HG02970 (cell line): ENCODE measurements around the gene ARHGAP33.
A peak's percentile ranks its signal among the peaks of the same experiment; 100 is the strongest.

Experiments used
- ATAC-seq: cut with Tn5 transposase; IDR thresholded peaks from one replicate; pipeline ENCODE4 v1.9.1; 2021; ENCODE audit warnings: mild to moderate bottlenecking, moderate library complexity, moderate number of reproducible peaks; ENCODE audit not compliant: unreplicated experiment, low FRiP score

Gene ARHGAP33

GRCh38 chr19:35738887-35739229 lies 36.5 kb upstream of the ARHGAP33 start:
- ATAC-seq, result no peak

- no peak for ATAC-seq
These were observed 35.9 kb upstream of the ARHGAP33 start for GRCh38 chr19:35739275-35740107.

GRCh38 chr19:35740108-35740422 lies 35.3 kb upstream of the ARHGAP33 start:
- no peak for ATAC-seq

GRCh38 chr19:35740423-35741202 lies 34.8 kb upstream of the ARHGAP33 start:
- ATAC-seq, result peak; percentile 49

GRCh38 chr19:35741203-35741515 lies 34.2 kb upstream of the ARHGAP33 start:
- no peak for ATAC-seq

GRCh38 chr19:35742121-35742724 lies 33.1 kb upstream of the ARHGAP33 start, which contains the start of gene IGFLR1:
TSS of gene IGFLR1 (minus strand) at chr19:35742452. CDS start at chr19:35741180, 1,272 bp downstream.
- ATAC-seq, result no peak

- no peak for ATAC-seq
These were observed 31.5 kb upstream of the ARHGAP33 start for GRCh38 chr19:35743640-35744429.

- ATAC-seq, result peak; percentile 34
These were observed 30.7 kb upstream of the ARHGAP33 start for GRCh38 chr19:35744430-35745327.

- ATAC-seq, result peak; percentile 45
These were observed 29.9 kb upstream of the ARHGAP33 start, which contains the start of the genes PSENEN and U2AF1L4 for GRCh38 chr19:35745328-35746086. TSS of gene PSENEN (plus strand) at chr19:35745651. CDS start at chr19:35745931, 280 bp downstream. TSS of gene U2AF1L4 (minus strand) at chr19:35745418. CDS start at chr19:35745391, 27 bp downstream.

- no peak for ATAC-seq
These were observed 29.3 kb upstream of the ARHGAP33 start for GRCh38 chr19:35746087-35746462.

- no peak for ATAC-seq
These were observed 28.8 kb upstream of the ARHGAP33 start for GRCh38 chr19:35746531-35746930.

- ATAC-seq, result peak; percentile 70
These were observed 27.0 kb upstream of the ARHGAP33 start, which contains the start of gene LIN37 for GRCh38 chr19:35748106-35749020. TSS of gene LIN37 (plus strand) at chr19:35748576. CDS start at chr19:35748725, 149 bp downstream.

- no peak for ATAC-seq
These were observed 25.2 kb upstream of the ARHGAP33 start for GRCh38 chr19:35750167-35750566.

- no peak for ATAC-seq
These were observed 23.3 kb upstream of the ARHGAP33 start for GRCh38 chr19:35751839-35752745.

GRCh38 chr19:35752746-35753350 lies 22.5 kb upstream of the ARHGAP33 start:
- ATAC-seq, result no peak

- ATAC-seq, result no peak
These were observed 21.6 kb upstream of the ARHGAP33 start for GRCh38 chr19:35753634-35754369.
